Fibroblast of the conjunctiva (primary cell): ENCODE results near the gene TASOR2.
A peak's percentile ranks its signal among the peaks of the same experiment; 100 is the strongest.

Source experiments
- DNase-seq: peaks from one replicate; pipeline ENCODE4 v3.0.0-alpha.2; 2010; ENCODE audit warnings: low read depth

The TASOR2 gene

GRCh38 chr10:5684971-5685763, 529 bp downstream of the TASOR2 start:
- peak; percentile 42 for DNase-seq

- no peak for DNase-seq
Observed at GRCh38 chr10:5685764-5686240, 1.2 kb downstream of the TASOR2 start.

- DNase-seq = no peak
Observed at GRCh38 chr10:5688587-5688986, 3.9 kb downstream of the TASOR2 start.

GRCh38 chr10:5691786-5692185, 7.1 kb downstream of the TASOR2 start:
- no peak for DNase-seq

GRCh38 chr10:5692461-5693358, 8.1 kb downstream of the TASOR2 start:
- no peak for DNase-seq

GRCh38 chr10:5694573-5694972, 9.9 kb downstream of the TASOR2 start:
- DNase-seq = no peak

GRCh38 chr10:5697342-5697741, 12.7 kb downstream of the TASOR2 start:
- no peak for DNase-seq

- DNase-seq = no peak
Observed at GRCh38 chr10:5698062-5698461, 13.4 kb downstream of the TASOR2 start.

GRCh38 chr10:5708356-5708755, 23.7 kb downstream of the TASOR2 start:
- DNase-seq = no peak

GRCh38 chr10:5709865-5710264, 25.2 kb downstream of the TASOR2 start:
- no peak for DNase-seq

GRCh38 chr10:5710859-5711258, 26.2 kb downstream of the TASOR2 start:
- no peak for DNase-seq

GRCh38 chr10:5711642-5712041, 27.0 kb downstream of the TASOR2 start:
- DNase-seq = no peak

GRCh38 chr10:5719546-5719945, 34.9 kb downstream of the TASOR2 start:
- DNase-seq = no peak

GRCh38 chr10:5720182-5720581, 35.5 kb downstream of the TASOR2 start:
- no peak for DNase-seq

GRCh38 chr10:5723692-5724091, 39.1 kb downstream of the TASOR2 start:
- DNase-seq = no peak

- no peak for DNase-seq
Observed at GRCh38 chr10:5730766-5731165, 46.1 kb downstream of the TASOR2 start.

GRCh38 chr10:5731559-5731958, 46.9 kb downstream of the TASOR2 start:
- DNase-seq = no peak

GRCh38 chr10:5732141-5732540, 47.5 kb downstream of the TASOR2 start:
- no peak for DNase-seq
